ENCODE measurements around the gene CHDH.

The CHDH gene

DNA sequence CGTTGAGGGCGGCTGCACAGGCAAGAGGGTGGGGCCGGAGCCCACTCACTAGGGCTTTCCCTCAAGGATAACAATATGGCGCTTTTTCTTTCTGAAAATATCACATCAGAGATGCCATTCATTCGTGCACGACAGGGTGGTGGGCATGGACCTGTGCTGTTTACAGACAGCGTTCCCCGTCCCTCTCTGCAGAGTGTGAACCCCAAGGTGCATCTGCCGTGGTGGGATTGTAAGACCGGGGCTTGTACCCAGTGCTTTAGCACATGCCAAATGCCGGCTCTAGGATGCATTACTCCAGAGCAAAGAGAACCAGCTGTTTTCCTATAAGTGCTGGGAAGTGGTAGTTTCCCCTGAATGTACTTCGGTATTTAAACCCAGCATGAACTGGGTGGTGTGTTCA lies 37.0 kb downstream of the CHDH start:
- no peak for DNase-seq (ENCODE audit: low read depth)
- no peak overlapping the region for H3K4me3 ChIP-seq (ENCODE audit: control insufficient read depth, low read depth, low read length)
- TF ChIP-seq CTCF (conservative IDR thresholded peaks at IDR 0.05; ENCODE audit: control insufficient read depth, insufficient read depth, low read depth, low read length) = no peak

- DNase-seq (ENCODE audit: low read depth) = no peak
- no peak for TF ChIP-seq CTCF (conservative IDR thresholded peaks at IDR 0.05; ENCODE audit: control insufficient read depth, insufficient read depth, low read depth, low read length)
- H3K4me3 ChIP-seq (ENCODE audit: control insufficient read depth, low read depth, low read length) = no peak overlapping the region
Observed at GRCh38 chr3:53808496-53808895, 37.7 kb downstream of the CHDH start.

DNA sequence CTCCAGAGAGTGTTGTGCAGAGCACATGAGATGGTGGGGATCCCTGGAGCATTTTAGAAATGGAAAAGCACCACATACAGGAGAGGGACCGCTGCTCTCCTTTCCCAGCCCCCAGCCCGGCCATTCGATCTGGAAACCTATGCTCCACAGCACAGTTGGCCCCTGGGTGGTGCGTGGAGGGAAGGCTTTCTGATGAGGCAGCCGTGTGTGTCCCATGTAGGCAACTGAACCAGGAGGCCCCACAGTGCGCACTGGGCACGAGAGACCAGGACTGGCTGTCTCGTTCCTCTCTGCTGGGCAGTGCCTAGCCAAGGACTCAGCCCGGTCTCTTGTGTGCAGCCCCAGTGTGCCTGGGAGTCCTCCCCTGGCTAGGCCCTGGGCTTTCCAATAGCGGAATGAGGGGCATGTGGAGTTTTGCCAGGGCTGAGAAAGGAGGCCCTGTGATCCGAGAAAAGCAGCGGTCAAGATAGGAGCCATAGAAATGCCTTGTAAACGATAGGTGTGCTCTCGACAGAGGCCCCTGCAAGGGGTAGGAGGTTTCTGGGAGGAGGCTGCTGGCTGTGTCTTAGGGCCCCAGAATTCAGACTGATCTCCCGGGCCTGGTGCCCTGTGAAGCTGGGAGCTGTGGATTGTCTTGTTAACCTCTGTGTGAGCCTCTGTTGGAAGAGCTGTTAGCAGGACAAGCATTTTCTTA lies 39.0 kb downstream of the CHDH start:
- H3K4me3 ChIP-seq (ENCODE audit: control insufficient read depth, low read depth, low read length) = no peak overlapping the region
- TF ChIP-seq CTCF (conservative IDR thresholded peaks at IDR 0.05; ENCODE audit: control insufficient read depth, insufficient read depth, low read depth, low read length) = no peak
- DNase-seq (ENCODE audit: low read depth) = no peak

DNA sequence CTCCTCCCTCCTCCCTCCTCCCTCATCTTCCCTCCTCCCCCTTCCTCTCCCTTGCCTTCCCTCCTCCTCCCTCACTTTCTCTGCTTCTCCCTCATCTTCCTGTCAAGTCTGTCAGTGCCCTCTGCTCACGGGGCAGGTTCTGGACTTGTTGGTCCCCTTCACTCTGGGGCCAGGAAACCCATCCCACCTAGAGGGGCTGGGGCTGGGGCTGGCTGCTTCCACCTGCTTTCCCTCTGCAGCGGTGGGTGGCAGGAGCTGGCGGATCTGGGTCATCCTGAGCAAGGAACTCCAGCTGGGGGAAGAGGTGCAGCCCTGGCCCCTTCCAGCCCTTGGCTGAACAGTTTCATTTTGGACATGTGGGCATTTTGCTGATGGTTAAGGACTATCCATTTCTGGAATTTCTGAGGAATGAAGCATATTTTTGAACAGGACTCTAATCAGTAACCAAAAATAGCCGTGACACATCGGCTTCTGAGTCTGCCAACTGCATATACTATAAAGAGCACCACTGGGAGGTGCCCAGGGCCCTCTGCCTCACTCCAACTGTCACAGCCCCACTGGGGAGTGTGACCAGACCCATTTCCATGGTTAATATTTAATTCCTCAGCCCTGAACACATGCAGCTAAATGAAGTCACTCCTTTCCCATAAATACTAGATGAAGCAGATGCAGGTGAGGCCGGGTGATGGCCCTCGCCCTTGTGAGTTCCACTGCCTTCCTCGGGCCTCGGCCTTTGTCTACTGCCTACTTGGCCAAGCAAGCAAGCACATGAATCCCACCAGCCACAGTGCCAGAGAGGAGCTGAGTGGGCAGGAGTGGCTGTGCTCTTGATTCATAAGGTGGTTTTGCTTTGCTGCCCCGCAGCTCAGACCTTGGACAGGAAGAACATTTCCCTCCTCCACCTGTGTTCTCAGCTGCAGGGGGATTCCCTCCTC lies 39.8 kb downstream of the CHDH start:
- H3K4me3 ChIP-seq (ENCODE audit: control insufficient read depth, low read depth, low read length) = no peak overlapping the region
- no peak for TF ChIP-seq CTCF (conservative IDR thresholded peaks at IDR 0.05; ENCODE audit: control insufficient read depth, insufficient read depth, low read depth, low read length)
- DNase-seq (ENCODE audit: low read depth) = peak; percentile 62

GRCh38 chr3:53805463-53806159 lies 40.6 kb downstream of the CHDH start:
- TF ChIP-seq CTCF (conservative IDR thresholded peaks at IDR 0.05; ENCODE audit: control insufficient read depth, insufficient read depth, low read depth, low read length) = no peak
- no peak overlapping the region for H3K4me3 ChIP-seq (ENCODE audit: control insufficient read depth, low read depth, low read length)
- no peak for DNase-seq (ENCODE audit: low read depth)

DNA sequence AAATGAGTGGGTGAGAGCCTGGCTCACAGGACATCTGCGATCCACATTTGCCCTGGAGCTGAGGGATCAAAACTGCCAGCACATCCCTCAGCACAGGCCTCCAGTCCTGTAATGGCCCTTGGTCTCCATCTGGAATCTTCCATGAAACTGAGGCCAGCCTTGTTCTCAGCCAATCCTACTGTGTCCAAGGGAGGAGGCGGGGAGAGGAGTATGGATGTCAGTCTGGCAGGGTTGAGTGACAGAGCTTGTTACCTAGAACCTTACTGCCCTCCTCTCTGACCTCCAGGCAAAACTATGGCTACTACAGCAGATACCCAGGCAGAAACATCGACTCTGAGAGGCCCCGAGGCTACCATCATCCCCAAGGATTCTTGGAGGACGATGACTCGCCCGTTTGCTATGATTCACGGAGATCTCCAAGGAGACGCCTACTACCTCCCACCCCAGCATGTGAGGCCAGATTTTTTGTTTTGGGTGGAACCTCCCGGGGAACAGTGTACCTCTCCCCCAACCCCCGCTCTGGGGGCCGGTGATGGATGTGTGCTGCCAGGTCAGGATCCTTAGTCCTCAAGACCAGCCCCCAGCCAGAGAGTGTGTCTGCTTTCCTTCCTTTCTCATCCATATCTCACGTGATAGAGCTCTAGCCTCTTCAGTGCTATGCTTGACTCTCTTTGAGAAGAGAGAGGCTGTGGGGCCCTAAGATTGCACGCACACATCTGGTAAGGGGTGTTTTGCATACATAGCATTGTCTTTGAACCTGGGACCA lies 41.3 kb downstream of the CHDH start:
- no peak overlapping the region for H3K4me3 ChIP-seq (ENCODE audit: control insufficient read depth, low read depth, low read length)
- DNase-seq (ENCODE audit: low read depth) = peak; percentile 74
- no peak for TF ChIP-seq CTCF (conservative IDR thresholded peaks at IDR 0.05; ENCODE audit: control insufficient read depth, insufficient read depth, low read depth, low read length)
